Prostate gland (tissue), 2 donors: ENCODE measurements around the gene ZNF804B.

ENCODE experiments used
- POLR2A ChIP-seq: fragments of 450-650 bp; IDR thresholded peaks from one replicate; pipeline ENCODE4 v1.6.1; 2016; ENCODE audit warnings: antibody characterized with exemption, mild to moderate bottlenecking
- POLR2AphosphoS5 ChIP-seq: sonication (generic); formaldehyde crosslinking; IDR thresholded peaks from one replicate; pipeline ENCODE4 v1.6.1; 2017; ENCODE audit warnings: antibody characterized with exemption
- TF ChIP-seq, protein P1 (sequence below), 4 experiments: fragments of 200-600 bp in 2 of 4; fragments of 450-650 bp in 2 of 4; sonication (generic) in 2 of 4; IDR thresholded peaks; 1 replicate in 3 of 4; 2 replicates in 1 of 4; pipeline ENCODE4 v1.5.1; 2016 to 2019; ENCODE audit warnings: antibody characterized with exemption in 4 of 4, mild to moderate bottlenecking in 2 of 4, moderate library complexity in 2 of 4

DNA sequence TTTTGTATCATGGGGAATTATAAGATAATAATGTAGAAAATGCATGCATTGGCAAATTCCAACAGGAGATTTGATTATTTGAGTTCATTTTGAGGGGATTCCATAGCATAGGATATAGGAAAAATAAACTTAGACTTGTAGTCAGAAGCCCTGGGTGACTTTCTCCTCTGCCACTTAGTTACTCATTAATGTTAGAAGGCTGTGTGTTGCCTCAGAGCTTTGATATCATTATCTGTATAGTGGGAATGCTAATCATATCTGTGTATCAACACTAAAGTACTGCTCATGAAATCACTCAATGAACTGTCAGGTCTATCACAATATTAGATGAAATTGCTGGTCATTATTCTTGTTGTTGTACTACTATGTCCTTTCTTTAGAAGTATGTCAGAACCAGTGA lies 59.1 kb downstream of the ZNF804B start:
- TF ChIP-seq POLR2A: no peak
- TF ChIP-seq, protein P1, sequence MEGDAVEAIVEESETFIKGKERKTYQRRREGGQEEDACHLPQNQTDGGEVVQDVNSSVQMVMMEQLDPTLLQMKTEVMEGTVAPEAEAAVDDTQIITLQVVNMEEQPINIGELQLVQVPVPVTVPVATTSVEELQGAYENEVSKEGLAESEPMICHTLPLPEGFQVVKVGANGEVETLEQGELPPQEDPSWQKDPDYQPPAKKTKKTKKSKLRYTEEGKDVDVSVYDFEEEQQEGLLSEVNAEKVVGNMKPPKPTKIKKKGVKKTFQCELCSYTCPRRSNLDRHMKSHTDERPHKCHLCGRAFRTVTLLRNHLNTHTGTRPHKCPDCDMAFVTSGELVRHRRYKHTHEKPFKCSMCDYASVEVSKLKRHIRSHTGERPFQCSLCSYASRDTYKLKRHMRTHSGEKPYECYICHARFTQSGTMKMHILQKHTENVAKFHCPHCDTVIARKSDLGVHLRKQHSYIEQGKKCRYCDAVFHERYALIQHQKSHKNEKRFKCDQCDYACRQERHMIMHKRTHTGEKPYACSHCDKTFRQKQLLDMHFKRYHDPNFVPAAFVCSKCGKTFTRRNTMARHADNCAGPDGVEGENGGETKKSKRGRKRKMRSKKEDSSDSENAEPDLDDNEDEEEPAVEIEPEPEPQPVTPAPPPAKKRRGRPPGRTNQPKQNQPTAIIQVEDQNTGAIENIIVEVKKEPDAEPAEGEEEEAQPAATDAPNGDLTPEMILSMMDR (IDR thresholded peaks at IDR 0.05): no peak
- TF ChIP-seq POLR2AphosphoS5: no peak
